Subcutaneous adipose tissue (tissue), 4 donors: ENCODE results near the gene TYW5. TPM values are rescaled to one million over a fixed set of nuclear protein-coding genes. Genes with fewer than 3 reads are reported as not detected.

Experiments used
- total RNA-seq, 4 donors: library from RNA; depleted of rRNA; stranded (reverse); fragments of >200 nt; gene quantifications; one replicate each; pipeline ENCODE4 v1.1.0, GENCODE V29; 2016
- TF ChIP-seq, protein P1 (sequence below): fragments of 450-650 bp; IDR thresholded peaks from one replicate; pipeline ENCODE4 v1.5.1; 2016; ENCODE audit warnings: low read depth, mild to moderate bottlenecking, control low read depth, antibody characterized with exemption, moderate library complexity

Gene TYW5
- total RNA-seq, 4 donors from 2014 or later, result 6.2 to 7.5 (median 6.9) TPM

DNA sequence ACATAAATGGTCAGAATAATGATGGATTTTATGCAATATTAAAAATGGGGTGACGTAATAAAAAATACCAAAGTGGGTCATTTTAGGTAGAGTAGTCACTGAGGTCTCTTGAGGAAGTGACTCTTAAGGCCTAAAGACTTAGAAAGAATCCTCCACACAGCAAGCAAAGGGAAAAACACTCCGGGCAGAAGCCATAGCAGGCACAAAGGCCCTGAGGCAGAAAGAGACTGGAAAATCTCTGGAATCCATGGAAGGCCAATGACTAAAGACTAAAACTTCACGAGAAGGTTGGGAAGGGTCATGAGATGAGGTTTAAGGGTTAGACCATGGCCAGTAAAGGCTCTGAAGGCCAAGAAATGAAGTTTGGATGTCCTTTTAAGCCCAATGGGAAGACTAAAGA, 37.0 kb upstream of the TYW5 start:
- TF ChIP-seq, protein P1, sequence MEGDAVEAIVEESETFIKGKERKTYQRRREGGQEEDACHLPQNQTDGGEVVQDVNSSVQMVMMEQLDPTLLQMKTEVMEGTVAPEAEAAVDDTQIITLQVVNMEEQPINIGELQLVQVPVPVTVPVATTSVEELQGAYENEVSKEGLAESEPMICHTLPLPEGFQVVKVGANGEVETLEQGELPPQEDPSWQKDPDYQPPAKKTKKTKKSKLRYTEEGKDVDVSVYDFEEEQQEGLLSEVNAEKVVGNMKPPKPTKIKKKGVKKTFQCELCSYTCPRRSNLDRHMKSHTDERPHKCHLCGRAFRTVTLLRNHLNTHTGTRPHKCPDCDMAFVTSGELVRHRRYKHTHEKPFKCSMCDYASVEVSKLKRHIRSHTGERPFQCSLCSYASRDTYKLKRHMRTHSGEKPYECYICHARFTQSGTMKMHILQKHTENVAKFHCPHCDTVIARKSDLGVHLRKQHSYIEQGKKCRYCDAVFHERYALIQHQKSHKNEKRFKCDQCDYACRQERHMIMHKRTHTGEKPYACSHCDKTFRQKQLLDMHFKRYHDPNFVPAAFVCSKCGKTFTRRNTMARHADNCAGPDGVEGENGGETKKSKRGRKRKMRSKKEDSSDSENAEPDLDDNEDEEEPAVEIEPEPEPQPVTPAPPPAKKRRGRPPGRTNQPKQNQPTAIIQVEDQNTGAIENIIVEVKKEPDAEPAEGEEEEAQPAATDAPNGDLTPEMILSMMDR, result no peak

DNA sequence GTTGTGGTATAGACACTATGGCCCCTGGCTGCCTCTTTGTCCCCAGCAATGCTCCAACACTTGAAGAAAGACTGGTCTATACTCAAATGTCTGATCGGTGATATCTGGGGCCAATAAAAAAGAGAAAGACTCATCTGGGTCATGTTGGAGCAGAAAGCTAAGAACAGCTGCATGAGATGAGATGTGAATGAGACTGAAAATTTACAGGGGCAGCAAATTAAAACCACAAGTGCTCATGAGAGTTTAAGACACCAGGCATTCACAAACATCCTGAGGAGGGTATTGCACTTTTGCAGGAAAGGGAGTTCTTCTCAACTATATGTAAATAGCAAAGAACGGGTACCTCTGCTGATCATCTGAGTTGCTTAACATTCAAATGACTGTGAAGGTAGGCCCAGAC, 36.4 kb upstream of the TYW5 start:
- TF ChIP-seq, protein P1, result no peak

DNA sequence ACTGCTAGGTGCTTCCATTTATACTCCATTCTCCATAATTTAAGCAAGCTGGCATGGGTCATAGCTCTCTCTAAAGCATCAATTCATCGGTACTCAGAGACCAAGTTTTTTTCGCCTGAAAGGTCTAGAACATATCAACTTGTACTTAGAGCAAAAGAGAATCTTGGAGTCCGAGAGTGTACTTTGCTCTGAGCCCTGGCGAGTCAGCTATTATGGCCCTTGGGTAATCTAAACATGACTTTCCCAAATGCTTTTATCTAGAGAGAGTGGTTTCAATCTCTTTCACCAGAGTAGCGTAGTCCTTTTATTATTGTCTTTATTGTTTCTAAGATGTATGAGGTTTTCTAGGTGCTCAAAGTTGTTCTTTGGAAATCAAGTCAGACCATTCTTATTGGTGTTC, 34.5 kb upstream of the TYW5 start:
- TF ChIP-seq, protein P1, result no peak

DNA sequence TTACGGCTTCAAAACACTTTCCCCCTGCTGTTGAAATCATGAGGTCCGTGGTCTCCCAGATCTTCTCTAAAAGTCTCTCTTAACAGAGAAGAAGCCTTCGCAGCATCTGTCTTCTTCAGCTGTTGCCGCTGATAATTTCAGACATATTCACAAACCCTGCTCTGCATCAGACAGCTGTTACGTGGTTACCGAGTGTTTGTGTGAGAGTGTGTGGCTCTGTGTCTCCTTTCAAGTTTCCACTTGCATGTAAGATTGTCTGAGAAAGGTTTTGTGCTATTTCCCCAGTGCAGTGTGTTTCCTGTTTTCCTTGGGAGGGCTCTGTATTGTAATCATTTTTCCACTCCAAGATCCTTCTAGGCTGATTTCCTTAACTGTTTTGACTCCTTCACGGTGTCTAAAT, 32.9 kb upstream of the TYW5 start:
- TF ChIP-seq, protein P1, result no peak

DNA sequence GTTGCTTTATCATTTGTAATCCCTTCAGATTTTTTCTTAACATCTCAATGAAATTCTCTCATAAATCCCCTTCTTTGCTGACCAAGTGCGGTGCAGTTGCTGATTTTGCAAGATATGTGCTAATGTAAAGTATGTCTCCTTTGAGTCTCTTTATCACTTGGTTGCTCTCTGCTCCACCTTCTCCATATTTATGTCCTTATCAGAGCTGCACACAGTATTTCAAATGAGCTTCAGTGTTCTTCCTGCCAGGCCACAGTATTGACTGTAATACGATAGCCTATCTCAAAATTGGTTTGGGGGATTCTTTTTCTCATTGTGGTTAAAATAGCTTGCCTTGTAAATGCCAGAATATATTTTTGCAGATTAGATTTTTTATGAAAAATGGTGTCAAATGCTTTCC, 32.3 kb upstream of the TYW5 start:
- TF ChIP-seq, protein P1, result no peak

DNA sequence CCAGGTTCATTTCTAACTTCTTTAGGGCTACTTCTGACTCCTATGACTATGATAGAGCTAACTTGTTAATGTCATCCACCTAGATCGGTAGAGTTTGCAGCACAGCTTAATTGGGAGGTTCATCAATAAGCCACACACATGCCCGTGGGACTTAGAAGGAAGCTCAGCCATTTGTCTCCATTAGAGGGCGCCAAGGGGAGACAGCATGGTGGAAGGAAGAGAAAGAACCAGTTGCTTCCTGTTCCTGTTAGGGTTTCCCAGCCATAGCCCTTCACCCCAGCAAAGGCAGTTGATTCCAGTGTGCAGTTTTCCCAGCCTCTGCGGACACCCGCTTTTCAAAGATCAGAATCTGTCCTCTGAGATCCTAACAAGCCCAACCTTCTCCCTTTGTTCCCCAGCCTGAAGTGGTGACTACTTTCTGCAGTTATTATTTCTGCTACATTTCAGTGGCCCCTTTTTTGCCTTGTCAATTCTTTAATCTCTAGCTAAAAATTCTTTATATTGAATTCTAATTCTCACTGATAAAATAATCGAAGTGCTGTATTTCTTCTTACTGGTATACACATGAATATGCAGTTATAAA, 30.4 kb upstream of the TYW5 start:
- TF ChIP-seq, protein P1, result no peak

DNA sequence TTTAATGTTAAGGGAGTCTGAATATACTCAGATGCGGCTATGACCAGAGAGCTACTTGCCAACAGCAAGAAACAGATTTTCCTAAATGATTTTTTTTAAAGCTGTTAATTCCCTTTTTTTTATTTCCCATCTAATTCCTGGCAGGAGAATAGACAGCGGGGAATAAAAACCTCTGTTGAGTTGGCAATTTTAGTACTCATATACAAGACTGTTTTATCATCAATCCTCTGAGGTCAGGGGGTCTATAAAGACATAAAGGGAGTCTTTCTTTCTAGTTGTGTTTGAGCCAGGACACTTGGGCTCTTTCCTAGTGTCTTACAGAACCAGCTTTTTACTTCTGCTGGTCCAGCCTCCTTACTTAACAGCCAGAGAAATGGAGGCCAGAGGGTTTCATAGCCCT, 29.5 kb upstream of the TYW5 start:
- TF ChIP-seq, protein P1, result no peak
